Activated CD4-positive, alpha-beta memory T cell treated with anti-CD3 and anti-CD28 coated beads, Interleukin-2, amount 10 ng/mL, durations not matched to agents 7 days and 5 days (primary cell): ENCODE data around the gene CNTNAP2. TPM values are rescaled to one million over a fixed set of nuclear protein-coding genes. Genes with fewer than 3 reads are reported as not detected.

Experiments
- CTCF ChIA-PET: fragments of 350-600 bp; sonication (Branson Sonifier 250); formaldehyde crosslinking; loops from one replicate; lab custom pipeline; 2021; ENCODE audit warnings: antibody characterized with exemption, inconsistent platforms; lab: Charles Lee
- POLR2A ChIA-PET: fragments of 350-600 bp; sonication (Branson Sonifier 250); formaldehyde crosslinking; loops from one replicate; lab custom pipeline; 2021; ENCODE audit warnings: antibody characterized with exemption; lab: Charles Lee
- DNase-seq: peaks from one replicate; pipeline ENCODE4 v3.0.0-alpha.2; 2020
- H3K27ac Mint-ChIP-seq: one replicate; pipeline ENCODE4 v1.8.0; 2021; ENCODE audit warnings: mild to moderate bottlenecking, mixed read lengths
- H3K27me3 Mint-ChIP-seq: one replicate; pipeline ENCODE4 v1.8.0; 2021; ENCODE audit warnings: mixed read lengths
- H3K36me3 Mint-ChIP-seq: one replicate; pipeline ENCODE4 v1.8.0; 2021; ENCODE audit warnings: low read depth, mixed read lengths
- H3K4me1 Mint-ChIP-seq: one replicate; pipeline ENCODE4 v1.8.0; 2021; ENCODE audit warnings: mixed read lengths
- H3K4me3 Mint-ChIP-seq: one replicate; pipeline ENCODE4 v1.8.0; 2021; ENCODE audit warnings: mild to moderate bottlenecking, mixed read lengths
- H3K9me3 Mint-ChIP-seq: one replicate; pipeline ENCODE4 v1.8.0; 2021; ENCODE audit warnings: mixed read lengths
- total RNA-seq, 2 experiments: library from RNA; stranded (reverse); gene quantifications; one replicate each; pipeline ENCODE4 v1.2.3, GENCODE V29; 2021

CNTNAP2 gene
- total RNA-seq, 2 experiments from 2014 or later, result not detected

GRCh38 chr7:148385009-148385682 lies 2268.5 kb downstream of the CNTNAP2 start:
- Mint-ChIP-seq H3K9me3 (peaks cover 4% of the 10 kb centered on the region), H3K27ac (no peak overlapping the region), H3K36me3 (no peaks in the 10 kb centered on the region), H3K4me3 (no peak overlapping the region), H3K4me1 (no peaks in the 10 kb centered on the region), H3K27me3 (no peaks in the 10 kb centered on the region)
- CTCF ChIA-PET, result no interaction called here
- no peak for DNase-seq
- POLR2A ChIA-PET, result no interaction called here

GRCh38 chr7:148390381-148390780 lies 2273.8 kb downstream of the CNTNAP2 start:
- Mint-ChIP-seq H3K27ac (no peak overlapping the region), H3K9me3 (peaks cover 4% of the 10 kb centered on the region), H3K4me1 (no peaks in the 10 kb centered on the region), H3K36me3 (no peaks in the 10 kb centered on the region), H3K27me3 (peaks cover 9% of the 10 kb centered on the region), H3K4me3 (no peak overlapping the region)
- no peak for DNase-seq
- ChIA-PET CTCF (no interaction called here), POLR2A (no interaction called here)

GRCh38 chr7:148391591-148391990 lies 2275.0 kb downstream of the CNTNAP2 start:
- peaks cover 16% of the 10 kb centered on the region for H3K27me3 Mint-ChIP-seq
- peaks cover 4% of the 10 kb centered on the region for H3K9me3 Mint-ChIP-seq
- CTCF ChIA-PET, result no interaction called here
- POLR2A ChIA-PET, result no interaction called here
- H3K4me3 Mint-ChIP-seq, result no peak overlapping the region
- no peak for DNase-seq
- H3K27ac Mint-ChIP-seq, result no peak overlapping the region
- H3K36me3 Mint-ChIP-seq, result no peaks in the 10 kb centered on the region
- H3K4me1 Mint-ChIP-seq, result no peaks in the 10 kb centered on the region

- no peak overlapping the region for H3K4me3 Mint-ChIP-seq
- H3K27me3 Mint-ChIP-seq, result peaks cover 32% of the 10 kb centered on the region
- no peak overlapping the region for H3K27ac Mint-ChIP-seq
- no peak for DNase-seq
- H3K9me3 Mint-ChIP-seq, result no peaks in the 10 kb centered on the region
- H3K4me1 Mint-ChIP-seq, result peaks cover 2% of the 10 kb centered on the region
- no peaks in the 10 kb centered on the region for H3K36me3 Mint-ChIP-seq
- CTCF ChIA-PET, result no interaction called here
- POLR2A ChIA-PET, result no interaction called here
Observed at GRCh38 chr7:148394582-148394981, 2278.0 kb downstream of the CNTNAP2 start.

- Mint-ChIP-seq H3K27ac (no peak overlapping the region), H3K4me3 (no peak overlapping the region), H3K4me1 (peaks cover 2% of the 10 kb centered on the region), H3K9me3 (no peaks in the 10 kb centered on the region), H3K27me3 (peaks cover 40% of the 10 kb centered on the region), H3K36me3 (no peaks in the 10 kb centered on the region)
- DNase-seq, result no peak
- CTCF ChIA-PET, result no interaction called here
- POLR2A ChIA-PET, result no interaction called here
Observed at GRCh38 chr7:148395352-148395811, 2278.8 kb downstream of the CNTNAP2 start.

GRCh38 chr7:148395990-148396716 lies 2279.6 kb downstream of the CNTNAP2 start:
- peaks cover 2% of the 10 kb centered on the region for H3K4me1 Mint-ChIP-seq
- POLR2A ChIA-PET, result no interaction called here
- H3K4me3 Mint-ChIP-seq, result no peak overlapping the region
- no peak overlapping the region for H3K27ac Mint-ChIP-seq
- H3K9me3 Mint-ChIP-seq, result no peaks in the 10 kb centered on the region
- CTCF ChIA-PET, result no interaction called here
- H3K36me3 Mint-ChIP-seq, result no peaks in the 10 kb centered on the region
- DNase-seq, result no peak
- H3K27me3 Mint-ChIP-seq, result peaks cover 41% of the 10 kb centered on the region

GRCh38 chr7:148397056-148397455 lies 2280.5 kb downstream of the CNTNAP2 start:
- H3K27ac Mint-ChIP-seq, result no peak overlapping the region
- H3K36me3 Mint-ChIP-seq, result no peaks in the 10 kb centered on the region
- no peak overlapping the region for H3K4me3 Mint-ChIP-seq
- ChIA-PET POLR2A (no interaction called here), CTCF (no interaction called here)
- no peak for DNase-seq
- peaks cover 2% of the 10 kb centered on the region for H3K4me1 Mint-ChIP-seq
- H3K9me3 Mint-ChIP-seq, result no peaks in the 10 kb centered on the region
- H3K27me3 Mint-ChIP-seq, result peaks cover 42% of the 10 kb centered on the region

GRCh38 chr7:148397551-148397950 lies 2280.9 kb downstream of the CNTNAP2 start:
- DNase-seq, result no peak
- Mint-ChIP-seq H3K4me1 (peaks cover 2% of the 10 kb centered on the region), H3K27me3 (peaks cover 44% of the 10 kb centered on the region), H3K27ac (no peak overlapping the region), H3K4me3 (no peak overlapping the region), H3K36me3 (no peaks in the 10 kb centered on the region), H3K9me3 (no peaks in the 10 kb centered on the region)
- POLR2A ChIA-PET, result no interaction called here
- CTCF ChIA-PET, result no interaction called here

GRCh38 chr7:148397985-148398384 lies 2281.4 kb downstream of the CNTNAP2 start:
- no peak overlapping the region for H3K27ac Mint-ChIP-seq
- peaks cover 44% of the 10 kb centered on the region for H3K27me3 Mint-ChIP-seq
- H3K9me3 Mint-ChIP-seq, result no peaks in the 10 kb centered on the region
- H3K4me3 Mint-ChIP-seq, result no peak overlapping the region
- DNase-seq, result no peak
- H3K4me1 Mint-ChIP-seq, result peaks cover 2% of the 10 kb centered on the region
- H3K36me3 Mint-ChIP-seq, result no peaks in the 10 kb centered on the region
- CTCF ChIA-PET, result no interaction called here
- POLR2A ChIA-PET, result no interaction called here

- Mint-ChIP-seq H3K27ac (no peak overlapping the region), H3K4me1 (peaks cover 2% of the 10 kb centered on the region), H3K9me3 (no peaks in the 10 kb centered on the region), H3K4me3 (no peak overlapping the region), H3K36me3 (no peaks in the 10 kb centered on the region), H3K27me3 (peaks cover 42% of the 10 kb centered on the region)
- ChIA-PET CTCF (no interaction called here), POLR2A (no interaction called here)
- DNase-seq, result no peak
Observed at GRCh38 chr7:148398844-148399365, 2282.3 kb downstream of the CNTNAP2 start.

- ChIA-PET CTCF (no interaction called here), POLR2A (no interaction called here)
- no peaks in the 10 kb centered on the region for H3K9me3 Mint-ChIP-seq
- no peak for DNase-seq
- H3K27me3 Mint-ChIP-seq, result peaks cover 40% of the 10 kb centered on the region
- H3K36me3 Mint-ChIP-seq, result no peaks in the 10 kb centered on the region
- H3K4me1 Mint-ChIP-seq, result peaks cover 2% of the 10 kb centered on the region
- no peak overlapping the region for H3K27ac Mint-ChIP-seq
- no peak overlapping the region for H3K4me3 Mint-ChIP-seq
Observed at GRCh38 chr7:148400101-148400500, 2283.5 kb downstream of the CNTNAP2 start.

- Mint-ChIP-seq H3K9me3 (no peaks in the 10 kb centered on the region), H3K36me3 (no peaks in the 10 kb centered on the region), H3K27me3 (peaks cover 30% of the 10 kb centered on the region), H3K4me1 (peaks cover 2% of the 10 kb centered on the region), H3K27ac (no peak overlapping the region), H3K4me3 (no peak overlapping the region)
- POLR2A ChIA-PET, result no interaction called here
- no peak for DNase-seq
- CTCF ChIA-PET, result no interaction called here
Observed at GRCh38 chr7:148402159-148402558, 2285.6 kb downstream of the CNTNAP2 start.

- H3K27me3 Mint-ChIP-seq, result peaks cover 24% of the 10 kb centered on the region
- H3K9me3 Mint-ChIP-seq, result no peaks in the 10 kb centered on the region
- H3K4me1 Mint-ChIP-seq, result no peaks in the 10 kb centered on the region
- ChIA-PET CTCF (no interaction called here), POLR2A (no interaction called here)
- H3K4me3 Mint-ChIP-seq, result no peak overlapping the region
- no peaks in the 10 kb centered on the region for H3K36me3 Mint-ChIP-seq
- H3K27ac Mint-ChIP-seq, result no peak overlapping the region
- DNase-seq, result no peak
Observed at GRCh38 chr7:148403466-148403993, 2286.9 kb downstream of the CNTNAP2 start.
